Astrocyte (in vitro differentiated cells and primary cell): ENCODE results near the gene ANAPC16. TPM values are rescaled to one million over a fixed set of nuclear protein-coding genes. Genes with fewer than 3 reads are reported as not detected.
A peak's percentile ranks its signal among the peaks of the same experiment; 100 is the strongest.
"Not testable (repeated sequence)": the region's sequence is repeated elsewhere in the genome, so short reads cannot be mapped to it uniquely, and the experiment has no call there.

ENCODE experiments used
- DNase-seq: peaks from one replicate; pipeline ENCODE4 v3.0.0-alpha.2; 2010; ENCODE audit warnings: low read depth
- FAIRE-seq: peaks from 2 replicates; lab custom pipeline; 2011; peaks lifted over from hg19 to GRCh38; lab: Jason Lieb, UNC
- H2AFZ ChIP-seq: 2 replicates; pipeline ENCODE4 v1.6.0; 2012; ENCODE audit warnings: low read depth, low read length, inconsistent platforms
- H3K27ac ChIP-seq: 2 replicates; pipeline ENCODE4 v1.5.1; 2011; ENCODE audit warnings: low read depth, low read length, inconsistent platforms
- H3K27me3 ChIP-seq: 2 replicates; pipeline ENCODE4 v1.6.0; 2011; ENCODE audit warnings: low read length, inconsistent platforms; ENCODE audit not compliant: insufficient read depth
- H3K36me3 ChIP-seq: 2 replicates; pipeline ENCODE4 v1.5.1; 2011; ENCODE audit warnings: low read length, inconsistent platforms; ENCODE audit not compliant: insufficient read depth
- H3K4me1 ChIP-seq: 2 replicates; pipeline ENCODE4 v1.5.1; 2011; ENCODE audit warnings: low read length, inconsistent platforms; ENCODE audit not compliant: insufficient read depth
- H3K4me2 ChIP-seq: 2 replicates; pipeline ENCODE4 v1.6.0; 2012; ENCODE audit warnings: low read length, inconsistent platforms
- H3K4me3 ChIP-seq: 2 replicates; pipeline ENCODE4 v1.5.1; 2011; ENCODE audit warnings: low read depth, mild to moderate bottlenecking, low read length, inconsistent platforms; ENCODE audit not compliant: insufficient read depth
- H3K79me2 ChIP-seq: 2 replicates; pipeline ENCODE4 v1.6.0; 2012; ENCODE audit warnings: mild to moderate bottlenecking, low read length, inconsistent platforms; ENCODE audit not compliant: insufficient read depth
- H3K9ac ChIP-seq: 2 replicates; pipeline ENCODE4 v1.6.0; 2012; ENCODE audit warnings: mild to moderate bottlenecking, low read length, inconsistent platforms
- H3K9me3 ChIP-seq: 2 replicates; pipeline ENCODE4 v1.5.1; 2012; ENCODE audit warnings: low read depth, mild to moderate bottlenecking, low read length, inconsistent platforms; ENCODE audit not compliant: insufficient read depth
- H4K20me1 ChIP-seq: 2 replicates; pipeline ENCODE4 v1.6.0; 2012; ENCODE audit warnings: low read length, inconsistent platforms; ENCODE audit not compliant: insufficient read depth
- H3K27ac Mint-ChIP-seq: one replicate; pipeline ENCODE4 v1.8.0; 2021; ENCODE audit warnings: mild to moderate bottlenecking, mixed read lengths; ENCODE audit not compliant: unreplicated experiment
- H3K27me3 Mint-ChIP-seq: one replicate; pipeline ENCODE4 v1.8.0; 2021; ENCODE audit warnings: low read depth, mixed read lengths; ENCODE audit not compliant: unreplicated experiment
- H3K36me3 Mint-ChIP-seq: one replicate; pipeline ENCODE4 v1.8.0; 2021; ENCODE audit warnings: low read depth, mixed read lengths; ENCODE audit not compliant: unreplicated experiment
- H3K4me1 Mint-ChIP-seq: one replicate; pipeline ENCODE4 v1.8.0; 2021; ENCODE audit warnings: low read depth, mixed read lengths; ENCODE audit not compliant: unreplicated experiment
- H3K4me3 Mint-ChIP-seq: one replicate; pipeline ENCODE4 v1.8.0; 2021; ENCODE audit warnings: mild to moderate bottlenecking, moderate library complexity, mixed read lengths; ENCODE audit not compliant: unreplicated experiment
- H3K9me3 Mint-ChIP-seq: one replicate; pipeline ENCODE4 v1.8.0; 2021; ENCODE audit warnings: mild to moderate bottlenecking, mixed read lengths; ENCODE audit not compliant: unreplicated experiment
- EZH2 ChIP-seq: IDR thresholded peaks from 2 replicates; pipeline ENCODE4 v1.6.1; 2012; ENCODE audit warnings: mild to moderate bottlenecking, low read length, inconsistent platforms; ENCODE audit not compliant: insufficient read depth
- total RNA-seq: library from RNA; stranded (reverse); gene quantifications from 2 replicates; pipeline ENCODE4 v1.2.1, GENCODE V29; 2021
- TF ChIP-seq, protein P1 (sequence below): IDR thresholded peaks from 2 replicates; pipeline ENCODE4 v1.5.1; 2011; ENCODE audit warnings: low read depth, mild to moderate bottlenecking, inconsistent platforms, low read length, moderate library complexity; ENCODE audit not compliant: insufficient read depth

Gene ANAPC16
- total RNA-seq, 1 donor from 2014 or later, result 47.3 TPM

DNA sequence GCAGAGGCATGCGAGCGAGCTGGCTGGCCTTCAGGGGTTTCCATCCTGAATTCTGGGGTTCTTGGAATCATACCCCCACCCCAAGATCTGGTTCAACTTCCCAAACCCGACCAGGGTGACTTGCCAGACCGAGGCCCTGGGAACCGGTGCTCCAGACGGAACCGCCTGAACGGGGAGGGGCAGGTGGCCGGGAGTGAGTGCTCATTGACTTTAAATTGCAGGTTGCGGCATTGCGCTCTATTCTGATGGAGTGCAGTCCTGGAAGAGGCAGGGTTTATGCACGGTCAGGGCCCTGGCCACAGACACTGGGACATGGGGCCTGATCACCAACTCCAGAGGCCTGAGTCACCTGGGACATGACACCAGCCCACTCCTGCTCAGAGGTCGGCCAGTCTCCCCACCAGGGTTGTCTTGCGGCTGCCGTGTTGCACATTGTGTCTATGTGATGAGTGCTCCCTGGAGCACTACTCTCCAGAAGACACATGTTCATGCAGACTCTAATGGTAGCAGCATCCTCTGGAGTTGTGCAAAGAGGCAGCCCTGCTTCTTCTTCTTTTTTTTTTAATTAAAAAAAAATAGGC is 52.1 kb downstream of the ANAPC16 start:
- H3K27me3 Mint-ChIP-seq, result no peaks in the 10 kb centered on the region
- H3K4me3 Mint-ChIP-seq, result no peak overlapping the region
- no peak overlapping the region for H3K27ac ChIP-seq
- FAIRE-seq, result no peak
- no peaks in the 10 kb centered on the region for H3K79me2 ChIP-seq
- peaks cover 5% of the 10 kb centered on the region for H3K4me1 ChIP-seq
- no peak overlapping the region for H3K4me3 ChIP-seq
- H3K36me3 ChIP-seq, result no peaks in the 10 kb centered on the region
- DNase-seq, result no peak
- peak overlapping the region; percentile 62 for H3K27ac Mint-ChIP-seq
- H3K9ac ChIP-seq, result no peak overlapping the region
- TF ChIP-seq, protein P1, sequence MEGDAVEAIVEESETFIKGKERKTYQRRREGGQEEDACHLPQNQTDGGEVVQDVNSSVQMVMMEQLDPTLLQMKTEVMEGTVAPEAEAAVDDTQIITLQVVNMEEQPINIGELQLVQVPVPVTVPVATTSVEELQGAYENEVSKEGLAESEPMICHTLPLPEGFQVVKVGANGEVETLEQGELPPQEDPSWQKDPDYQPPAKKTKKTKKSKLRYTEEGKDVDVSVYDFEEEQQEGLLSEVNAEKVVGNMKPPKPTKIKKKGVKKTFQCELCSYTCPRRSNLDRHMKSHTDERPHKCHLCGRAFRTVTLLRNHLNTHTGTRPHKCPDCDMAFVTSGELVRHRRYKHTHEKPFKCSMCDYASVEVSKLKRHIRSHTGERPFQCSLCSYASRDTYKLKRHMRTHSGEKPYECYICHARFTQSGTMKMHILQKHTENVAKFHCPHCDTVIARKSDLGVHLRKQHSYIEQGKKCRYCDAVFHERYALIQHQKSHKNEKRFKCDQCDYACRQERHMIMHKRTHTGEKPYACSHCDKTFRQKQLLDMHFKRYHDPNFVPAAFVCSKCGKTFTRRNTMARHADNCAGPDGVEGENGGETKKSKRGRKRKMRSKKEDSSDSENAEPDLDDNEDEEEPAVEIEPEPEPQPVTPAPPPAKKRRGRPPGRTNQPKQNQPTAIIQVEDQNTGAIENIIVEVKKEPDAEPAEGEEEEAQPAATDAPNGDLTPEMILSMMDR, result no peak
- TF ChIP-seq EZH2, result no peak
- no peaks in the 10 kb centered on the region for H3K9me3 Mint-ChIP-seq
- H3K27me3 ChIP-seq, result peaks cover 4% of the 10 kb centered on the region
- no peak overlapping the region for H3K4me2 ChIP-seq
- H3K4me1 Mint-ChIP-seq, result peaks cover 22% of the 10 kb centered on the region
- H4K20me1 ChIP-seq, result no peaks in the 10 kb centered on the region
- no peaks in the 10 kb centered on the region for H3K36me3 Mint-ChIP-seq
- no peak overlapping the region for H2AFZ ChIP-seq
- H3K9me3 ChIP-seq, result no peaks in the 10 kb centered on the region

DNA sequence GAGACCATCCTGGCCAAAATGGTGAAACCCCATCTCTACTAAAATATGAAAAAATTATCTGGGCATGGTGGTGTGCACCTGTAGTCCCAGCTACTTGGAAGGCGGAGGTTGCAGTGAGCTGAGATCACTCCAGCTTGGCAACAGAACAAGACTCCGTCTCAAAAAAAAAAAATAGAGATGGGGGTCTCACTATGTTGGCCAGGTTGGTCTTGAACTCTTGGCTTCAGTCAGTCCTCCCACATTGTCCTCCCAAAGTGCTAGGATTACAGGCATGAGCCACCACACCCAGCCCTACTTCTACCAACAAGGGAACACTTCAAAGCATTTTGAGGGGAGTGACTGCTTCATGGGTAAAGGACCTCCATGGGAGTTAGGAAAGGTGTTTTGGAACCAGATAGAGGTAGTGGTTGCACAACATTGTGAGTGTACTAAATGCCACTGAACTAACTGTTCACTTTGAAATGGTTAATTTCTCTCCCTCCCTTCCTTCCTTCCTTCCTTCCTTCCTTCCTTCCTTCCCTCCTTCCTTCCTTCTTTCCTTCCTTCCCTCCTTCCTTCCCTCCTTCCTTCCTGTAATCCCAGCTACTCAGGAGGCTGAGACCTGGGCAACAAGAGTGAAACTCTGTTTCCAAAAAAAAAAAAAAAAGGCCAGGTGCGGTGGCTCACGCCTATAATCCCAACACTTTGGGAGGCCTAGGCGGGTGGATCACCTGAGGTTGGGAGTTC is 52.8 kb downstream of the ANAPC16 start:
- H3K9me3 ChIP-seq, H3K4me3 ChIP-seq, H3K9me3 Mint-ChIP-seq, FAIRE-seq, H2AFZ ChIP-seq, H3K27me3 ChIP-seq, H3K36me3 Mint-ChIP-seq, H3K27ac Mint-ChIP-seq, H3K4me2 ChIP-seq, DNase-seq, H3K4me1 ChIP-seq, H3K36me3 ChIP-seq, H3K27me3 Mint-ChIP-seq, H3K79me2 ChIP-seq, H3K9ac ChIP-seq, H3K27ac ChIP-seq, H4K20me1 ChIP-seq, H3K4me3 Mint-ChIP-seq: not testable (repeated sequence)
- H3K4me1 Mint-ChIP-seq, result peaks cover 20% of the 10 kb centered on the region

DNA sequence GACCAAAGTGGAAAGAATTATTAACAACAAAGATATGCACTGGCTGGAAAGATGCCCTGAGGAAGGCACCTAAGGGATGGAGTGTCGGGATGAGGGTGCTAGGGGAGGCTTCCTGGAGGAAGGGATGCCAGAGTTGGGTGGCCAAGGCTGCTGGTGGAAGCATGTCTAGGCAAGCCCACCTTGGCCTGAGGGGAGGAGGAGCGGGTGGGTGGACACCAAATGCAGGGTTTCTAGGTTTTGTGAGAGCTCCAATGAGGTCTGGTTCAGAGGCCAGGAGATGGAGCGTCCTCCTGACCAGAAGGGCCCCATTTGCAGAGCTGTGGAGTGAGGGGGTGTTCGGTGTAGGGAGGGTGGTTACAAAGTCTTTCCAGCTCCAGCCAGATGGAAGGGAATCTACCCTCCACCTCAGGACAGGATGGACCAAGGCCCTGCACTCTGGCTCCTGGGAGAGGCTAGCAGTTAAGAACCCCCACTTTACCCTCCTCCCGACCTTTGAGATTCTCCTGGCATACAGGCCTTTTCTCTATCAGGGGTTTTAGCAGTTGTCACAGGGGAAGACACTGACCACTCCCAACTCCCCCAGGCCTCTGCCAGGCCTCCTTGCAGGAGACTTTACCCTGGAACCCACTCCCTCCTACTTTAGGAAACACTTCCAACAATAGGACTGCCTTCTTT is 54.9 kb downstream of the ANAPC16 start:
- TF ChIP-seq EZH2, result no peak
- TF ChIP-seq, protein P1, result no peak
- Histone ChIP-seq H3K27me3 (no peaks in the 10 kb centered on the region), H2AFZ (no peak overlapping the region), H3K9ac (no peak overlapping the region), H3K79me2 (peaks cover 9% of the 10 kb centered on the region), H3K9me3 (no peaks in the 10 kb centered on the region), H3K4me2 (no peak overlapping the region), H4K20me1 (peaks cover 17% of the 10 kb centered on the region), H3K36me3 (no peaks in the 10 kb centered on the region), H3K27ac (no peak overlapping the region), H3K4me1 (peaks cover 24% of the 10 kb centered on the region), H3K4me3 (no peak overlapping the region)
- H3K27me3 Mint-ChIP-seq, result no peaks in the 10 kb centered on the region
- no peaks in the 10 kb centered on the region for H3K9me3 Mint-ChIP-seq
- FAIRE-seq (no peak), DNase-seq (no peak)
- no peak overlapping the region for H3K4me3 Mint-ChIP-seq
- H3K36me3 Mint-ChIP-seq, result peaks cover 11% of the 10 kb centered on the region
- H3K4me1 Mint-ChIP-seq, result peaks cover 8% of the 10 kb centered on the region
- peak overlapping the region; percentile 48 for H3K27ac Mint-ChIP-seq
